SH-SY5Y (cell line): ENCODE data around the gene MIER2.

Source experiments
- GATA2 ChIP-seq: IDR thresholded peaks from 2 replicates; pipeline ENCODE4 v1.6.1; 2011; ENCODE audit warnings: mild to moderate bottlenecking, low read depth, low read length
- GATA3 ChIP-seq: IDR thresholded peaks from 2 replicates; pipeline ENCODE4 v1.6.1; 2011; ENCODE audit warnings: low read depth, mild to moderate bottlenecking, low read length, moderate library complexity

GRCh38 chr19:291561-292280, 52.9 kb downstream of the MIER2 start:
- no peak for TF ChIP-seq GATA2
- TF ChIP-seq GATA3 = no peak
